Lung microvascular endothelial cell (primary cell): Measurements from ENCODE around the gene OXTR. TPM values are rescaled to one million over a fixed set of nuclear protein-coding genes. Genes with fewer than 3 reads are reported as not detected.

Experiments used
- DNase-seq, 2 donors: peaks; one replicate each; pipeline versions ENCODE4 v3.0.0 to v3.0.0-alpha.2; 2010; ENCODE audit warnings: low read depth in 2 of 2
- total RNA-seq: library from RNA; depleted of rRNA; stranded (reverse); fragments of >200 nt; gene quantifications from 2 replicates; pipeline ENCODE4 v1.2.1, GENCODE V29; 2014

Gene OXTR
- total RNA-seq = 1.7 and 2.8 TPM in 2 replicates

DNA sequence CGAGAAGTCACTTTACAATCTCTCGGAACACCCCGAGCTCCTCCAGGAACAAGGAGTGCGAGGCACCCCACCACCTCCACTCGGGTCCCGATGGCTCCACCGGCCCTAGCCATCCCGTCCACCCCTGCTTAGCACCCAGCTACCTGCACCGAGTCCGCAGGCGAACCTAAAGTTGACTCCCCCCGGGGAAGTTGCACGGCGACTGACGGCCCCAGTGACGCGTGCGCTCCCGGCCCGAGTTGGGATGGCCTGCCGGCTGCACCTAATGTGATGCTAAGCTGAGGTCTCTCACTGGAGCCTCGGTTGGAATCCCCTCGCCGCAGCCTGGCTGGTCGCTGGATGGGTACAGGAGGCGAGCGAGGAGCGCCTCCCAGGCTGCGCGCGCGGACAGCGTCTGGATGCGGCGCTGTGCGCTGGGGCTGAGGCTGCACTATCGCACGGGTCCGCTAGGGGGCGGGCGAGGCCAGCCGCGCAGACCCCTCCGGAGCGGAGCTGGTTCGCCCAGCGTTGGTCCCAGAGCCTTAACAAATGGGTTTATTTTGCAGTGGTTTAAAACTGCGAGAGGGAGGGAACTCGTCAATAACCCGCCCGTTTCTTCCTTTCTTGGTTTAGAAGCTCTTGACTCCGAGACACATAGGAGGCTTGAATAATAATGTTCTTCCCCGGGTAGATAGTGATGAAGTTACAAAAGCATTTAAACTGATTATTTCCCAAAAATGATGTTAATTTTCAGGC, at the start of gene OXTR:
Gene OXTR, minus strand, starts transcription at position 526 of the 735 bp plus-strand sequence. CDS start 1,426 bp downstream, outside the sequence.
- DNase-seq = peak; percentile 71 to 82

DNA sequence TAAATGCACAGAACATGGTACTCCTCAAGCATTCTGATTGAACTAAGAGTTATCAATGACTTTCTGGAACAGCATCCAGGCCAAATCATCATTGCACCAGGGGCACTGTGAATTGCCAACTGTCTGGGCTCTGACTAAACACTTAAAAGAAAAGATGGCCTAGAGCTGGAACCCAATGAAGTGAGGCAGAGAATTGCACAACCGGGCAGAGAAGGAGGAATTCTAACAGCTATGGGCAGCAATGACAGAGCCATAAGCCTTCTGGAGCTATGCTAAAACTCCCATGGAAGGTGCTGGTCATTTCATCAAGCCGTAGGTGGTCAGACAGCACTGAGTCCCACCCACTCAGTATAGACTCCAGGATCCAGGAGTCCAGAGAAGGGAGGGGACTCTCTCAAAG, 48.1 kb upstream of the OXTR start:
- DNase-seq = no peak

DNA sequence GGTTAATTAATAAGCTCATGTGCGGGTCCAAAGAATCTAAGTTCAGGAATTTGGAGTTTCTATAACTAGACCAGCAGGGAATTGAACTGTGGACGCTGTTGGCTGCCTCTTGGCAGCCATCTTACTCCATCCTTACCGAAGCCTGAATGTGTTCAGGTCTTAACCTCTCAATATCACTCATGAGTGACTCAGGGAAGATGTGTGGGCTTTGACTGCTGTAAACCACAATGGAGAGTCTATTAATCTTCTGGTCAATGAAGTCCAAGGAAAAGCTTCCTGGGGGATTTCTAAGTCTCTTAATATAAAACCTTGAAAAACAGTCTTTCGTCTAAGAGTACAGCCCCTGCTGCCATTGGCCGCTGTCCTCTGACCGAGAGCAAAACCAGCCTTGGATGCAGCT, 46.7 kb upstream of the OXTR start:
- no peak for DNase-seq

DNA sequence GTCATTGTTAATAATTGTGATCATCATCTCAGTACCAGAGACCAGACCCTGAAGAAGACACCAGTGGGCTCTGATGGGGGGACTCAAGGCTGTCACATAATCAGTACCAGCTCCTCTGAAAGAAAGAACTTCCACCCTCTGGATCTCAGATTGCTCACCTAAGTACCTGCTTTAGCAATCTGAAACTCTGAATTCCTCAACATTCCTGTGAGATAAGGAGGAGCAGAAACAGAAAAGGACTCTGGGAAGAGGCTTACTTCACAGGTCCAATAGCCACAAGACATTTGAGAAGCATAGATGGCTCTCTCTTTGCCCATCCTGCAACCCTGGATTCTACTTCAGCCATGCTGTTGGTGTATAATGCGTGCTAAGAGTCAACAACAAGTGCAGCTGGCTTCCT, 44.0 kb upstream of the OXTR start:
- DNase-seq = no peak

DNA sequence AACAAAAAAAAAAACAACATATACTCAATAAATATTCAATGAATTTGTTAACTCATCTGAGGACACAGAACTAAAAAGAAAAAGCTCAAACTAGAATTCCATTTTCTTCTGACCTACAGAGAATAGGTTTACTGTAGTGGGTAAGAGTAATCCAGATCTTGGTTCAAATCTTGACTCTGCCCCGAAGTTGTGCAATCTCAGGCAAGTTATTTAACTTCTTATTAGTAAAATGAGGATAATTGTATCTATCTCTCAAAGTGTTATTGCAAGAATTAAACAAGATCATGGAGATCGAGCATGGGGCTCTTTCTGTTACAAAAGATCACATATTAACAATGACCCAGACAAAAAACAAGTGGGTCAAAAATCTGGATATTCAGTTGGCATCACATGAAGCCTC, 41.1 kb upstream of the OXTR start:
- no peak for DNase-seq

DNA sequence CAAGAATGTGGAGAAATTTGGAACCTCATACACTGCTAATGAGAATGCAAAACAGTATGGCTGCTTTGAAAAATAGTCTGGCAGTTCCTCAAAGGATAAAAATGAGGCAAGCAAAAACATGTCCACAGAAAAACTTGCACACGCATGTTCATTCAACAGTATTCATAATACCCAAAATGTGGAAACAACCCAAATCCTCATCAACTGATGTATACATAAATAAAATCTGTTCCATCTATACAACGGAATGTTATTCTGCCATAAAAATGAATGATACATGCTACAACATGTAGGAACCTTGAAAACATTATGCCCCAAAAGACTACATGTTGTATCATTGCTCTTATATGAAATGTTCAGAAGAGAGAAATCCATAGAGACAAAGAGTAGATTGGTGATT, 36.4 kb upstream of the OXTR start:
- no peak for DNase-seq

DNA sequence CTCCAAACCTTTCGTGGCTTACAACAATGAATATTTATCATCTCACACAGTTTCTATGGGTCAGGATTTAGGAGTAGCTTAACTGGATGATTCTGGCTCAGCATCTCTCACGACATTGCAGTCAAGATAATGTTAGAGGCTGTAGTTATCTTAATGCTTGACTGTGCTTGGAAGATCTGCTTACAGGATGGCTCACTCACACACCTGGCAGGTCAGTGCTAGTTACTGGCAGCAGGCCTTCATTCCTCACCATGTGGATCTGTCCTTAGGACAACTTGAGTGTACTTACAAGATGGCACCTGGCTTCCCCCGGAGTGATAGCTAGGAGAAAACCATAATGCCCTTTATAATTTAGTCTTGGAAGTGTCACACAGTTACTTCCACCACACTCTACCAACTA, 32.8 kb upstream of the OXTR start:
- DNase-seq = no peak

DNA sequence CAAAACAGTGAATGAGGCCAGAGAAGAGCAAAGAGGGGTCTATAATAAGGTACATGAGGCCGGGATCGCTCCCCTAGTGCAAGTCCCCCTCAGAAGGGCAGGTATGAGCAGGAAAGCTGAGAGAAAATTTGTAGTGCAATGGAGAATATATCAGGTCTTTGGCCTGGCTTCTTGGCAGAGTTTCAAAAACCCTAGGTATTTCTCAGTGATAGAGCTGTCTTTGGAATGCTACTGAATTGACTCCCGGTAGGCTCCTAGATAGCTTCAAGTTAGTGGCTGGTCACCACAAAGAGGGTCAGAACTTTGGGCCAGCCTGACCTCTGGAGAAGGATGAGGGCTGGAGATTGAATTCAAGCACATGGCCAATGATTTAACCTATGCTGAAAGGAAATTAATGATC, 30.6 kb upstream of the OXTR start:
- no peak for DNase-seq

DNA sequence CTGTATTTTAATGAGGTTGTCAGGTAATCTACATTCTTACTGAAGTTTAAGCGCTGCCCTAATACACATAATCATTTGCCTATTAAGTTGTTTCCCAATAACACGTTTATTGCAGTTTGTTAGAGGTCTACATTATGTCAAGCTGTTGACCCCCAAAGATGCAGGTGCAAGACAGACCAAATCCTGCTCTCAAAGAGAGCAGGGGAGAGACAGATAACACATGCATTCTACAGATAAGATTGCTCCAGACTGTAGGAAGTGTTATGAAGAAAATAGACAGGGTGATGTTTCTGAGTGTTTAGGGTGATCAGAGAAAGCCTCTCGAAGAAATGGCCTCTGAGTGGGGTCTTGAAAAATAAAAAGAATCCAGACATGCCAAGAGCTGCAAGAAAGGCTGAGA, 24.8 kb upstream of the OXTR start:
- no peak for DNase-seq

DNA sequence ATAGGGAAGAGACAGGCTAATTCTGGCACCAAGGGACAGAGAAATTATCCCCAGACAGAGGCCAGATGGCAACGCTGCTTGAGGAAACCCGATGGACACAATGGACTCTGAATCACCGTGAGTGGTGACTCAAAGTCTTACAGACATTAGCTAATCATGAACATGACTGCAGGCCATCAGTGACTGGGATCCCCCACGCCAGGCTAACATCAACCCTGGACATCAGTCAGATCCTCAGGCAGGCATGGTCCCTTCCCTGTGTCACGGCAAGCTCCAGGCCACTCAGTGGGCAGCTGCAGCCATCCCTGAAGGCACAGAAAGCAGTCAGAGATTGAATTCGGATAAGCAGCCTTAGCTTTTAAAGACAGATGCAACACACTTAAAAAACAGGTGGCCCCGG, 23.8 kb upstream of the OXTR start:
- DNase-seq = peak in 1 of 2 donors; percentile 73

DNA sequence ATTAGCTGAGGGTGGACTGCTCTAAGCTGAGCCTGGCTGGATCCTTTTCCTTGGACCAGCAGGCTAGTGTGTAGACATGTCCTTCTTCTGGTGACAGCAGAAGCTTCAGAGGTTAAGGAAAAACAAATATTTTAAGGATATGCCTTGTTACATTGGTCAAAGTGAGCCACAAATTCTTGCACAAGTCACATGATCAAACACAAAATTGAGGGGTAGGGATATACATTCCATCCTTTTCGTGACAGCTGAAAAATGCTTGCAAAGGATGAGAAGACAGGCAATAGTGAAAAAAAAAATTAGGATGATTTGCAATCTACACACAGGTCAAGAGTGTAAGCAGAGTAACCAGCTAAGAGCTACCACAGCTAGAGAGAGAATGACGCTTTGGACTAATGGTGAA, 21.1 kb upstream of the OXTR start:
- no peak for DNase-seq

DNA sequence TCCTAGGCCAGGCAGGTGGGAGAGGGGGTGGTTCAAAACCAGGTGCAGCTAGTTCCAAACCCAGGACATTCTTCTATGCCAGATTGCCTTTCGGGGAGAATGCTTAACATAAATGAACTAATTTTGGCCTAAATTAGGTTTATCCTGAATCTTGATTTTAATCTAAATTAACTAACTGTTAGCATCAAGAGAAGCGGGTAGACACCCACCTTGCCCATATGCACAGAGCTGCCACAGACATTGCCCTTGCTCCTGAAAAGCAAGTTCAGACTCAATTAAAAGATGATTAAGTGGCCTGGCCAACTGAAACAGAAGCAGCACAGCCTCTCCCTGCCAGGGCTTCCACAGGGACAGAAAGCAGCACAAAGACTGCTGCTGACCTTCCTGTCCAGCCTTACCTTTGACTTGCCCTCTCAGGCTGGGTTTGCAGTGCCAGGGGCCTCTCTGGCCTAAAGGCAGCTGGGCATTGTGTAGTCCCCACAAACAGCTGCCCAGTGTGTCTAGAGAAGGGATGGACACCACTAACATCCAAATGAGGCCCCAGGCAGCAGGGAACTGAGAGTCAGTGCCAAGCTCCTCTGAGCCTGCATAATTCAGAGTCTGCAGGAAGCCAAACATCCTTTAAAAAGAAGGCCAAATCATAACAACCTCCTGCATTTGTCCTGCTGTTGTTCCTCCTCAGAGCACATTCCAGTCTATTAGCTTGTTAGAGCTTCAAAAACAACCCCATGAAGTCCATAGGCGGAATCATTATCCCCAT, 15.4 kb upstream of the OXTR start:
- peak in 1 of 2 donors; percentile 35 for DNase-seq

DNA sequence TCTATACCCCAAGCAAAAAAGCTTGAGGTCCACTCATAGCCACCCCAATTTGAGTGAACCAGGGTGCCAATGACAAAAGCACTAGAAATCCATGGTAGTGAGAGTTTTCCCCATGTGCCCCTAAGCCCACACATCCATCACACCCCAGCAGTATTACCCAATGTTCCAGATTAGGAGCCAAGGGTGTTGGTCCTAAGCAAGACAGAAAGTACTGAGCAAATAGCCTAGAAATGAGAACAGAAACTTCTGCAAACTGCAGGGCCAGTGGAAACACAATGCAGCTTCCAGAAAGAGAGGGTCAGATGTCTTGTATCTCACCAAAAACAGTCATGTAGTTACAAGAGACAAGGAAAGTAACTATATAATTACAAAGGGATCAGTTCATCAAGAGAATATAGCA, 10.9 kb upstream of the OXTR start:
- DNase-seq = no peak

DNA sequence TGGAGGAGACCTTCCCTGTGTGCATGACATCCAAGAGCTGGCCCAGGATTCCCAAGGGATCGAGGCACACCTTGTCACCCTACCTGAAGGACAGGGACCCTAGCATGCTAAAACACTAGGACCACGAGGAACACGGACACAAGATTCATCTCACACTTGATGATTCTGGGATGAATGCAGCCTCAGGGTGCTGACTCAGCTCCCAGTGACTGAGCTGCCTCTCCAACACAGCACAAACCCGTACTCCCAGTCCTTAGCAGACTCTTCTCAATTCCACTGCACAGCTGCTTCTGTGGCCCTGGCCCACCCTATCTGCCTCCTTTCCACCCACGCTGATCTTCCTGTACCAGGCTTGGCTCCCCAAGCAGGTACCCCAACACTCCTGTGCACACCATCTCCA, 9.1 kb upstream of the OXTR start:
- DNase-seq = no peak

DNA sequence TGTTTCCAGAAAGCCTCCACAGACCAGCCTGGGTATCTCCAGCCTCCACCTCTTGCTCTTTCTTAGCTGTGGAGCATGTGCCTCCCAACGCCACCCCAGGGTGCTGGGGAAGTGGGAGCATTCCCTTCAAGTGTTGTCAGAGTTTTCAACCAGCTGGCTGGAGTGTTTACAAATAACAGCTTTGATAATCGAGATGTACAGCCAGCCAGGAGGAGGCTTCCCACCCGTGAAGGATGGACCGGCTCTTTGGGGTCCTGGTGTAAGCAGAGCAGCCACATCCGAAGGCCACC, 8.5 kb upstream of the OXTR start:
- no peak for DNase-seq

DNA sequence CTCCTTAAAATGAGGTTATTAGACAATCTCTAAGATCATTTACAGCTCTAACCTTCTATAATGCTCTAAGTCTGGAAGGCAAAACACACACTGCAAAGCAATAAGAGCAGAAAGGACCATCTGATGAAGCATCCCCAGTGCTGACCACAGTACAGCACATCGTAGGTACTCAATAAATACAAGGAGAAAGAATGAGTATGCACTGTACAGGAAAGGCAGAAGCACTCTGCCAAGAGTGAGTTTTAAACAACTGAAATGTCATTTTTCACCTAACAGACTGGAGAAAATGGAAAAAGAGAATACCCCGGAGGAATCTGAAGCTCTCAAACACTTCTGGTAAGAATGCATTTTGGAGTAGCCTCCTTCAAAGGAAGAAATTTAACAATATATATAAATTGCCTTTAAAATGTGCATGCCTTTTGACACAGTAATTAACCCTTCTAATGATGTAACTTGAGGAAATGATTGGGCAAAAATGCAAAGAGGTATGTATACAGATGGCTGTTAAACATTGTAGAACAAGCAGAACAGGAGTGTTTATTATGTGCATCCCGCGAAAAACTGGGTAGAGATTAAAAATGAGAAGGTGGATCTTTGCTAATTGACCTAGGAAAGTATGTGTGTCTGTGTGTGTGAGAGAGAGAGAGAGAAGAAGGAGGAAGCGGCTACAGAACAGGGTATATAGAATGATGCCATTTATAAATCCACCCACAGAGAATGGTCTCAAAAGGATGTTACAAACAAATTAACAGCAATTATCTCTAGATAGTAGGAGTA, 8.0 kb upstream of the OXTR start:
- no peak for DNase-seq

DNA sequence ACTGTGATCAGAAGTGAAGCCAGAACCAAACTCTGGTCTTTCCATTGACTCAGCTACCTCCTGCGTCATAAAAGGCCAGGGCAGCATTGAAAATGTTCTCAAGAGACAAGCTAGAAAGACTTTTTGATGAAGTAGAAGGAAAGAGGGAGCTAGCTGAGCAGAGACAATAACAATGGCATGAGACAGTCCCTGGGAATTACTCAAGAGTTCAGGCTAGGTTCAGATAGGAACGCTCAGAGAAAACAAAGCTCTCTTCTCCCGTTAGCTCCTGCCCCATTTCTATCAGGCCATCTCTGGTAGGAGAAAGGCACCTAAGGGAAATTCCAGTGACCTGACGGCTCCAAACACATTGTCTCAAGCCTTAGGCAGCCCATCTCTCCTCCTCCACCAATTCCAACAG, 7.0 kb upstream of the OXTR start:
- DNase-seq = peak in 1 of 2 donors; percentile 26

DNA sequence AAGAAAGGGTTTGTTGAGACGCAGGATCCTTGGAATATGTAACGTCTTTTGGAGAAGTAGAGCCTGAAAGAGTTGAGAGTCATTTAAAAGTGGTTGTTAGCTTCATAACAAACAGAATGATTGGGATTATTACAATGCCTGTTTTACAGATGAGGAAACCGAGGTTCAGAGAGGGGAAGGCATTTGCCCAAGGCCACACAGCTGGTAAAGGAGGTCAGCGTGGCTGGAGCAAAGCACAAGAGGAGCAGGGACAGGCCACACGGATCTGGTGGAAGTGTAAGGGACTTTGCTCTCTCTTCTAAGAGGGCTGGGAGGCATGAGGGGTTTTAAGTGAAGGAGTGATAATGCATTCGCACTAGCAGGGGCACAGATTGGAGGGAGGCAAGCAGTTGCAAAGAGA, 6.2 kb upstream of the OXTR start:
- no peak for DNase-seq

DNA sequence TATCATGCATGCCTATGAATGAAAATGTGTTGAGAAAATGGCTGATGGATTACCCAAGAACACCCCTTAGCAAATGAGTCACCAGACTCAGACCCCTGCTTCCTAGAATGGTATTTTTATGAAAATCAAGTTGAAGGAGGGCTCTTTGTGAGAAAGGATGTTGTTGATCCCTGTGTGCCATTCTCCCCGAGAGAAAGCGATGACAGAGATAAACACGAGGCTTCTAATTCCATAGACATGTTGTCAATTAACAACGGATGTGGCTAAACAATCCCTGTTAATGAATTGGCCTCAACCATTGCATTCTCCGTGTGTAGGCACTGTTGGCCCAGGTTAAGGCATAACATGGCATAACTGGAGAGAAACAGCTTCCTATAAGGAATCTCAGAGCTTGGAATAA, 5.8 kb upstream of the OXTR start:
- no peak for DNase-seq

DNA sequence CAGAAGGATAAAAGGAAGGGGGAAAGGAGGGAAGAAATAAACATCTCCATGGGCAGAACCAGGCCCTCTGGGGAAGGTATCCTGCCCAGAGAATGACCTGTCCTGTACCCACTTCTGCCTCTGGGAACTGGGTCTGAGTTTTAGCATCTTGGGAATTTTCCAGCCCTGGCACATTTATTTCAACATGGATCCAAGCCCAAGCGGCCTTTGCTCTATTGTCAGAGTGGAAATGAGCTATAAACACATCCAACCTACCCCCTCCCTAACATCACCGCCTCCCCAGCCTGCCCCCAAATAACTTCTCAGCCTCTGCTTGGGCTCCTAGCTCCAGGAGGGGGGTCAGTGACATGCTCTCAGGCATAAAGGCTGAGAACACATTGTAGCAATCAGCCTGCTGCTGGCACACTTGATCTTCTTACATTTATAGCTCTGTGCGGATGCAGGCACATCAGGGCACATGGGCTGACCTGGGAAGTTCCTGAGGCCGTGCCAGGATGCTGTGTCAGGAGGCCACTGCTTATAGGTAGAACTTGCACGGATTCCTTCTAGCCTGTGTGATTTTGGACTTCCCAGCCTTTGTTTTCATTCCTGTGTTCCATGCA, 4.6 kb upstream of the OXTR start:
- DNase-seq = no peak

DNA sequence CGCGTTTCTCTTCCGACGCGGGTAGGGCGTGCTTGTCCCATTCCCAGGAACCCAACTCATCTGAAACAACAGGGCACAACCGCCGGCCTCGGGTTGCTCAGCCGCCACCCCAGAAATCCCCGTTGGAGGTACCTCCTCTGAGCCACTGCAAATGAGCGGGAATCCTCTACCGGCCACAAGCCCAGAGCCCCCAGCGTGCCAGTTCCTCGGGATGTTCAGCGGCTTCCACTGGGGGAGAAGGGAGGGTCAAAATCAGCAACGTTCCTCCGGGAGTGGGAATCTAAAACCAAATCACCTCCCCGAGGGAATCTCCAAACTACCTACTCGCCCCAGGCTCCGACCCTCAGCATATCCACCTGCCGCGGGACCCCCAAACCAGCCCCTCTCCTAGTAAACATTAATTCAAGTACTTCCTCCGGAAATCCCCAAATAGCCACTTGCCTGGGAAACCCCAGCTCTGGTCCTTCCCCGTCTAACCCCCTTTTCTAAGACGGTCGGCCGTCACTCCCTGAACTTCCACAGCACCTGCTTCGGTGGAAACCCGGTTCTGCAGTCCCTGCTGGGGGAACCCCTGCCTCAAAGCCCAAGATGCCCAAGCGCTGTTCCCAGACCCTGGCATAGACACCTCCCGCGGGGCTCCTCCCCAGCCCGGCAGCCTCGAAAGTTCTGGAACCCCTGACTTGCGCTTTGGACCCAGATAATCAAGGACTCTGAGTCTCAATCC, 887 bp downstream of the OXTR start:
- peak in 1 of 2 donors; percentile 14 for DNase-seq
